H1 (cell line): ENCODE data around the gene DACT3. TPM values are rescaled to one million over a fixed set of nuclear protein-coding genes. Genes with fewer than 3 reads are reported as not detected.

Source experiments
- CTCF ChIA-PET: fragments of 300-600 bp; sonication (Branson Sonifier 250); formaldehyde crosslinking; loops from one replicate; lab custom pipeline; 2021; ENCODE audit not compliant: partially characterized antibody; lab: Charles Lee
- POLR2A ChIA-PET: fragments of 300-600 bp; sonication (Branson Sonifier 250); formaldehyde crosslinking; loops from one replicate; lab custom pipeline; 2021; ENCODE audit warnings: inconsistent platforms; ENCODE audit not compliant: partially characterized antibody; lab: Charles Lee
- DNase-seq, 2 experiments: peaks; one replicate each; pipeline versions ENCODE4 v3.0.0 to v3.0.0-alpha.2; 2010 to 2022; ENCODE audit warnings: low spot score in 2 of 2, low read depth in 1 of 2, mixed read lengths in 1 of 2
- FAIRE-seq: peaks from 2 replicates; lab custom pipeline; 2011; peaks lifted over from hg19 to GRCh38; lab: Jason Lieb, UNC
- H2AFZ ChIP-seq: 2 replicates; pipeline ENCODE4 v1.8.1; 2012; ENCODE audit warnings: low read length, inconsistent platforms
- H2AK5ac ChIP-seq: 2 replicates; pipeline ENCODE4 v1.6.1; 2013; ENCODE audit warnings: low read depth, low read length
- H2BK120ac ChIP-seq: replicated peaks from 2 replicates; pipeline ENCODE3; 2013; ENCODE audit warnings: low read depth, low read length, inconsistent platforms
- H2BK12ac ChIP-seq: 2 replicates; pipeline ENCODE4 v1.6.1; 2013; ENCODE audit warnings: low read depth, low read length
- H2BK15ac ChIP-seq: 2 replicates; pipeline ENCODE4 v1.6.1; 2013; ENCODE audit warnings: low read length
- H2BK20ac ChIP-seq: 2 replicates; pipeline ENCODE4 v1.6.1; 2013; ENCODE audit warnings: low read length
- H2BK5ac ChIP-seq: 2 replicates; pipeline ENCODE4 v1.6.1; 2013; ENCODE audit warnings: low read depth, low read length
- H3K14ac ChIP-seq: 2 replicates; pipeline ENCODE4 v1.6.1; 2013; ENCODE audit warnings: inconsistent platforms; ENCODE audit not compliant: insufficient read length
- H3K18ac ChIP-seq: 2 replicates; pipeline ENCODE4 v1.6.1; 2013; ENCODE audit warnings: low read length; ENCODE audit errors: extremely low read depth
- H3K23ac ChIP-seq: 2 replicates; pipeline ENCODE4 v1.6.1; 2013; ENCODE audit warnings: inconsistent platforms; ENCODE audit not compliant: insufficient read length
- H3K23me2 ChIP-seq: 2 replicates; pipeline ENCODE4 v1.6.1; 2013; ENCODE audit warnings: low read depth, low read length
- H3K27ac ChIP-seq: 2 replicates; pipeline ENCODE4 v1.6.1; 2011; ENCODE audit warnings: low read depth, low read length, inconsistent platforms
- H3K27me3 ChIP-seq, 4 experiments: replicated peaks in 1 of 4; 1 replicate in 1 of 4; 2 replicates in 3 of 4; pipeline versions ENCODE4 v1.6.1 to v1.8.1; 2011 to 2013; ENCODE audit warnings: low read length in 3 of 4, mild to moderate bottlenecking in 3 of 4, inconsistent platforms in 2 of 4, mixed read lengths in 2 of 4, moderate library complexity in 1 of 4; ENCODE audit not compliant: control insufficient read depth in 3 of 4, insufficient read depth in 3 of 4; ENCODE audit errors: extremely low read depth in 1 of 4
- H3K36me3 ChIP-seq, 4 experiments: 2 replicates each; pipeline versions ENCODE4 v1.6.1 to v1.8.1; 2011 to 2013; ENCODE audit warnings: mild to moderate bottlenecking in 4 of 4, low read length in 3 of 4, moderate library complexity in 2 of 4, control low read depth in 1 of 4, inconsistent platforms in 1 of 4; ENCODE audit not compliant: insufficient read depth in 4 of 4, control insufficient read depth in 2 of 4
- H3K4ac ChIP-seq: replicated peaks from 2 replicates; pipeline ENCODE3; 2013; ENCODE audit warnings: low read length, low read depth, mixed read lengths, inconsistent platforms; ENCODE audit not compliant: insufficient read length
- H3K4me1 ChIP-seq, 4 experiments: replicated peaks in 1 of 4; 1 replicate in 1 of 4; 2 replicates in 3 of 4; pipeline versions ENCODE4 v1.6.1 to v1.8.1; 2011 to 2013; ENCODE audit warnings: low read length in 3 of 4, inconsistent platforms in 2 of 4, mixed read lengths in 1 of 4; ENCODE audit not compliant: insufficient read depth in 4 of 4, control insufficient read depth in 3 of 4
- H3K4me2 ChIP-seq, 2 experiments: 2 replicates each; pipeline versions ENCODE4 v1.6.1 to v1.8.1; 2011 to 2013; ENCODE audit warnings: low read depth in 2 of 2, low read length in 2 of 2, control low read depth in 1 of 2, inconsistent platforms in 1 of 2, mild to moderate bottlenecking in 1 of 2; ENCODE audit not compliant: insufficient read depth in 1 of 2
- H3K4me3 ChIP-seq, 4 experiments: fragments of 200-600, 300-600 bp in 1 of 4; sonication (generic), shearing (Covaris generic), sonication (Bioruptor Twin) in 1 of 4; 2 replicates each; pipeline versions ENCODE4 v1.5.1 to v1.8.1; 2011 to 2016; ENCODE audit warnings: low read length in 4 of 4, low read depth in 3 of 4, control low read depth in 2 of 4, inconsistent platforms in 2 of 4, mild to moderate bottlenecking in 2 of 4, mixed read lengths in 1 of 4, moderate library complexity in 1 of 4; ENCODE audit not compliant: insufficient read depth in 2 of 4; ENCODE audit errors: extremely low read depth in 1 of 4
- H3K56ac ChIP-seq: replicated peaks from 2 replicates; pipeline ENCODE3; 2013; ENCODE audit warnings: low read depth, mild to moderate bottlenecking, mixed read lengths, low read length, inconsistent platforms; ENCODE audit not compliant: insufficient read length
- H3K79me1 ChIP-seq: 2 replicates; pipeline ENCODE4 v1.6.1; 2013; ENCODE audit warnings: low read depth, low read length, control low read depth
- H3K79me2 ChIP-seq, 2 experiments: 2 replicates each; pipeline versions ENCODE4 v1.6.1 to v1.8.1; 2012 to 2013; ENCODE audit warnings: low read length in 2 of 2, mild to moderate bottlenecking in 2 of 2, inconsistent platforms in 1 of 2; ENCODE audit not compliant: insufficient read depth in 2 of 2, control insufficient read depth in 1 of 2
- H3K9ac ChIP-seq, 4 experiments: replicated peaks in 1 of 4; 1 replicate in 1 of 4; 2 replicates in 3 of 4; pipeline versions ENCODE4 v1.6.1 to v1.8.1; 2011 to 2013; ENCODE audit warnings: low read depth in 3 of 4, low read length in 3 of 4, control low read depth in 2 of 4, mild to moderate bottlenecking in 2 of 4, moderate library complexity in 2 of 4, inconsistent platforms in 1 of 4; ENCODE audit errors: extremely low read depth in 1 of 4
- H3K9me3 ChIP-seq, 2 experiments: 2 replicates each; pipeline versions ENCODE4 v1.6.1 to v1.8.1; 2012 to 2013; ENCODE audit warnings: mild to moderate bottlenecking in 2 of 2, moderate library complexity in 2 of 2, control low read depth in 1 of 2, inconsistent platforms in 1 of 2, low read depth in 1 of 2, low read length in 1 of 2, mixed read lengths in 1 of 2; ENCODE audit not compliant: insufficient read depth in 2 of 2
- H4K20me1 ChIP-seq, 2 experiments: replicated peaks in 1 of 2; 2 replicates each; pipeline versions ENCODE3 to v1.8.1; 2011 to 2013; ENCODE audit warnings: inconsistent platforms in 2 of 2, low read length in 2 of 2, mild to moderate bottlenecking in 1 of 2; ENCODE audit not compliant: insufficient read depth in 2 of 2, control insufficient read depth in 1 of 2
- H4K5ac ChIP-seq: 2 replicates; pipeline ENCODE4 v1.6.1; 2013; ENCODE audit warnings: low read length, low read depth, mixed read lengths, inconsistent platforms; ENCODE audit not compliant: insufficient read length
- H4K8ac ChIP-seq: 2 replicates; pipeline ENCODE4 v1.8.0; 2013; ENCODE audit warnings: mild to moderate bottlenecking, moderate library complexity, low read length, inconsistent platforms; ENCODE audit not compliant: insufficient read depth; ENCODE audit errors: extremely low read depth
- H4K91ac ChIP-seq: replicated peaks from 2 replicates; pipeline ENCODE3; 2013; ENCODE audit warnings: low read length, mixed read lengths, inconsistent platforms; ENCODE audit not compliant: insufficient read length
- EZH2 ChIP-seq: fragments of 200-600 bp; sonication (generic); IDR thresholded peaks from 2 replicates; pipeline ENCODE4 v1.7.1; 2012; ENCODE audit warnings: low read depth, mild to moderate bottlenecking, moderate library complexity, low read length, inconsistent platforms; ENCODE audit not compliant: severe bottlenecking
- ZNF274 ChIP-seq: IDR thresholded peaks from 2 replicates; pipeline ENCODE4 v1.7.0; 2012; ENCODE audit warnings: low read length, borderline replicate concordance; ENCODE audit errors: extremely low read depth
- WGBS, 2 experiments: shearing (Covaris generic) in 1 of 2; methylation state at CpG; one replicate each; pipeline versions ENCODE4 v1.1.6 to v1.1.7; 2013 to 2015; ENCODE audit warnings: low lambda C conversion rate in 2 of 2, mixed read lengths in 2 of 2, inconsistent platforms in 1 of 2, low coverage in 1 of 2, missing lambda C conversion rate in 1 of 2; ENCODE audit not compliant: insufficient replicate concordance in 2 of 2, insufficient coverage in 1 of 2, insufficient read length in 1 of 2; ENCODE audit errors: extremely low coverage in 1 of 2, missing lambda C conversion rate in 1 of 2; 5-methylcytosine and 5-hydroxymethylcytosine counted together
- polyA plus RNA-seq, 7 experiments: library from polyadenylated mRNA; depleted of rRNA in 3 of 7; stranded (reverse) in 5 of 7; unstranded in 2 of 7; fragments of >200 nt in 5 of 7; fragments of 200-250 nt in 2 of 7; gene quantifications; 1 replicate in 5 of 7; 2 replicates in 1 of 7; 4 replicates in 1 of 7; pipeline versions ENCODE4 v1.2.1 to v1.2.3, GENCODE V29; 2011 to 2013; ENCODE audit warnings: missing spikeins in 2 of 7, mixed read lengths in 2 of 7
- total RNA-seq: library from RNA; stranded (reverse); fragmentation: NEBNext Ultra II Directional; extraction: Animal tissue kit (Norgen Biotek cat#: 25700); gene quantifications from 2 replicates; pipeline ENCODE4 v1.2.1, GENCODE V29; 2021

The DACT3 gene
- total and polyA plus RNA-seq, 2 of the 8 experiments (the other 6 are each of a cell fraction or from before 2014, with no cell fraction given) = 1.8 to 2.0 TPM

DNA sequence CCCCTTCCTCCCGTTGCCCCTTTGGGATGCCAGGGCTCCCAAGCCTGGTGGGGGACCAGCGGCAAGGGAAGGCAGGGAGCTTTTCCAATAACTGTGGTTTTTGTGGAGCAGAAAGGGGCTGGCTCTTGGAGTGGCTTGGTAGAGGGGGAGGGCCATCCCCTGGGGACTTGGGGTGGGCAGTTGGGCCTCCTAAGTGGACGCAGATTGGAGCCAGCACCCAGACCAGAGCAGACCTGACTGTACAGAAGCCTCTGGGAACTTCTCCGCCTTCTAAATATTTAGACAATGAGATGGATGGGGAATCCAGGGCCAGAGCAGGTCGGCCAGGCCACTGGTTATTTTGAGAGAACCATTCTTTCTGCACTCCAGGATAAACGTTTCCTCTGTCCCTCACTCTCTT, 40.3 kb downstream of the DACT3 start:
- 0 out of 4 replicates have a peak overlapping the region, but pooled peaks of 1 of the 2 experiments have one; percentile 6 for H3K4me2 ChIP-seq
- TF ChIP-seq EZH2 (no peak), ZNF274 (no peak)
- POLR2A ChIA-PET = interaction anchor here (1.1 to 2.6 kb wide), 4 partner anchors 9 to 20 kb away, joined by 3 to 10 read pairs (median 6); no protein-coding TSS in a partner anchor

More for the DNA sequence above, 40.3 kb downstream of the DACT3 start:
- Histone ChIP-seq H4K8ac (no peak overlapping the region), H3K23ac (no peak overlapping the region), H4K5ac (no peak overlapping the region), H3K36me3 (no peaks in the 10 kb centered on the region), H3K4ac (no peak overlapping the region), H3K9me3 (no peaks in the 10 kb centered on the region), H3K4me1 (peaks cover 0 to 10% (median 4%) of the 10 kb centered on the region in 4 experiments; a peak in 4 of 7 replicates), H3K9ac (no peak overlapping the region), H3K79me2 (no peaks in the 10 kb centered on the region), H3K56ac (no peak overlapping the region), H2BK20ac (no peak overlapping the region), H4K20me1 (no peaks in the 10 kb centered on the region), H3K18ac (no peak overlapping the region), H2BK15ac (no peak overlapping the region), H2BK5ac (no peak overlapping the region), H3K79me1 (no peaks in the 10 kb centered on the region), H3K14ac (no peak overlapping the region), H3K27ac (no peak overlapping the region), H2BK12ac (no peak overlapping the region), H2BK120ac (no peak overlapping the region), H2AFZ (0 out of 2 replicates have a peak overlapping the region, but pooled peaks have one; percentile 73), H3K27me3 (no peaks in the 10 kb centered on the region), H3K23me2 (no peaks in the 10 kb centered on the region), H4K91ac (no peak overlapping the region), H3K4me3 (no peak overlapping the region), H2AK5ac (no peak overlapping the region)
- FAIRE-seq (no peak), DNase-seq (no peak)
- CTCF ChIA-PET = interaction anchor here (0.6 to 15.6 kb wide), 13 partner anchors 4 to 608 kb away, joined by 3 to 341 read pairs (median 6); partner anchors contain the start of genes DACT3 and PTGIR
- 82% methylated on average over 6 of the region's 6 CpGs; no CpG with 5 or more reads in 1 of the 2 experiments for WGBS, 2 experiments
